ENCODE measurements around the gene CEP170B.

- TF ChIP-seq EZH2 (IDR thresholded peaks at IDR 0.05) (no peak), POLR2AphosphoS5 (IDR thresholded peaks at IDR 0.05; ENCODE audit: borderline replicate concordance, low read depth, low read length) (no peak), FOXP2 (optimal IDR thresholded peaks at IDR 0.05; ENCODE audit: control extremely low read depth, extremely low read length, insufficient read depth) (no peak)
Measured at GRCh38 chr14:104925855-104926609, 61.0 kb downstream of the CEP170B start.
